Fibroblast of mammary gland (primary cell): ENCODE measurements around the gene GNLY.

Experiments used
- DNase-seq: peaks from one replicate; pipeline ENCODE4 v3.0.0-alpha.2; 2010; ENCODE audit warnings: low read depth
- H3K4me3 ChIP-seq: 2 replicates; pipeline ENCODE4 v1.5.1; 2011; ENCODE audit warnings: low read depth, mild to moderate bottlenecking, low read length, moderate library complexity; ENCODE audit not compliant: control insufficient read depth
- TF ChIP-seq, protein P1 (sequence below): conservative IDR thresholded peaks from 2 replicates; pipeline ENCODE4 v1.5.1; 2011; ENCODE audit warnings: low read depth, low read length, inconsistent platforms; ENCODE audit not compliant: control insufficient read depth, insufficient read depth

GNLY gene

DNA sequence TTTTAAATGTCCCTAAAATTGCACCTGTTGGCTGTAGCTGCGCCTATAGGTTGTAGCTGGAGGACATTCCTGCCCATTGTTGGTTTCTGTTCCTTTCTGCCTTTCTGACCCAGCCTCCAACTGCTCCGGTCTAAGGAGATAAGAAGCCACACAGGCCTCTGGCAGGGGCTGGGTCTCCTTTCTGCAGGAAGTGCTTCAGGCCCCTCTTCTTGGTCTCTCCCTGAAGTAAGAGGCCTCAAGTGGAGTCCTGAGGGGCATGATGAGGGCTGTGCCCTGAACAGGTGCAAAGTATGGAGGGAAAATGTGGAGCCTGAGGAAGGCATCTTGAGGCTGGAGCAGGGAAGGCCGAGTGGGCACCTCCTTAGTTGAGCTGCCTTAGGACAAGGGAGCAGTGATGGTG, 15.8 kb upstream of the GNLY start:
- no peak overlapping the region for H3K4me3 ChIP-seq
- TF ChIP-seq, protein P1, sequence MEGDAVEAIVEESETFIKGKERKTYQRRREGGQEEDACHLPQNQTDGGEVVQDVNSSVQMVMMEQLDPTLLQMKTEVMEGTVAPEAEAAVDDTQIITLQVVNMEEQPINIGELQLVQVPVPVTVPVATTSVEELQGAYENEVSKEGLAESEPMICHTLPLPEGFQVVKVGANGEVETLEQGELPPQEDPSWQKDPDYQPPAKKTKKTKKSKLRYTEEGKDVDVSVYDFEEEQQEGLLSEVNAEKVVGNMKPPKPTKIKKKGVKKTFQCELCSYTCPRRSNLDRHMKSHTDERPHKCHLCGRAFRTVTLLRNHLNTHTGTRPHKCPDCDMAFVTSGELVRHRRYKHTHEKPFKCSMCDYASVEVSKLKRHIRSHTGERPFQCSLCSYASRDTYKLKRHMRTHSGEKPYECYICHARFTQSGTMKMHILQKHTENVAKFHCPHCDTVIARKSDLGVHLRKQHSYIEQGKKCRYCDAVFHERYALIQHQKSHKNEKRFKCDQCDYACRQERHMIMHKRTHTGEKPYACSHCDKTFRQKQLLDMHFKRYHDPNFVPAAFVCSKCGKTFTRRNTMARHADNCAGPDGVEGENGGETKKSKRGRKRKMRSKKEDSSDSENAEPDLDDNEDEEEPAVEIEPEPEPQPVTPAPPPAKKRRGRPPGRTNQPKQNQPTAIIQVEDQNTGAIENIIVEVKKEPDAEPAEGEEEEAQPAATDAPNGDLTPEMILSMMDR: no peak
- DNase-seq: no peak

DNA sequence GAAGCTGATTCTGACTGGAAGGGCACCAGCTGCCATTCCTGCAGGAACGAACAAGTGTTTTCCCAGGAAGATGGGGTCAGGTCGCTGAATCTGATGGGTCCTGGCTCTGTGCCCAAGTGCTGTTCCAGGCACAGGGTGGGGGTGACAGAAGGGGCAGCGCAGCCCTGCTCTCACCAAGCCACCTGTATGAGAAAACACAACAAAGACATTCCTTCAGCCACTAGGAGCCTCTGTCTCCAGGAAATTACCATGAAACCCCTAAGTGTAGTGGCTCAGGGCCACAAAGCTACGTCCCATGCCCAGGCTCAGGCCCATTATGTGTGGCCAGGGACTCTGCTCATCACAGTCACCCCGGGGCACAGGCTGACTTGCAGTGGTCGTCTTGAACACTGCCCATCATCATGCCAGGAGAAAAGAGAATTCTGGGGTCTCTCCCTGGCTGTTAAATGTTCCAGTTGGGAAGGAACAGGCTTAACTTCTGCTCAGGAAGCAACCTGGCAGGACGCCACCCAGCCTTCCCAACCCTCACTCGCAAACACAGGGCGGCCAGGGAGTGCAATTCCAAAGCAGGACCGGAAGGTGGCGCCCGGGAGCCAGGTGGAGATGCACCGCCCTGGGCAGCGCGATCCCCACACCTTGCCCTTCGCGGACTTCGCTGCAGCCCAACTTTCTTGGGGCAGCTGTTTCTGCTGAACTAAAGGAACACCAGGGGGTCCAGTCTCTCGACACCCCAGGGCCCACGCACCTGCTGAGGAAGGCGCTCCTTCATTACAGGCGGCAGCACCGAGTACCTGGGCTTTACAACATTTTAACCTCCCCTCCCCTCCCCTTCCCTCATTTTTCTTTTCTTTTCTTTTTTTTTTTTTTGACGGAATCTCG, 15.1 kb upstream of the GNLY start:
- TF ChIP-seq, protein P1: peak; percentile 91
- no peak overlapping the region for H3K4me3 ChIP-seq
- DNase-seq: peak; percentile 77

DNA sequence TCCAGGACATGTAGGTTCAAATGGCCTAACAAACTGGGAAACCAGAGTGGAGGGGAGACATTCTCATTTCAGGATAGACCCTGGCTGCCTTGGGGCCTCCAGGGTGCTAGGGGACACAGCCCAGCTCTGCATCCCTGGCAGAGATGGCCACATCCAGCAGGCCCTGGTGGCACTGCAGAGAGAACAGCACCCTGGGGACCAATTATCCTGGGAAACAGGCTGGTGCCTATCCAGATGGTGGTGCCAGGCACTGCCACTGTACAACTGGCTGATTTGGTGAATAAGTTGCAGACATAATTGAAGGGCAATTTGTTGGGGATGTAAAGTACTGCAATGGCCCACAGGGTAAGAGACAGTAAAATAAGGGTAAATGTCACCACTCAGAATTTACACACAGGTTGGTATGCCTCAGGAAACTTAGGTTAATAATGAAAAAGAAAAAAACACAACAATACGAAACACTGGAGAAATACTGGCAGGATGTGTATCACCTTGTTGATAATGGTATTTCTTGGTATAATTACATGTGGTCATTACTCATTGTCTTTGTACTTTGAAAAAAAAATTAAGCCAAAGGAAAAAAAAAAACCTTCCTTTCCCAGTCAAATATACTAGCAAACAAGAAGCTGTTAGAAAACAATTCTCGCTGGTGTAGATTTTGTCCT, 13.3 kb upstream of the GNLY start:
- DNase-seq: peak; percentile 24
- H3K4me3 ChIP-seq: no peak overlapping the region
- TF ChIP-seq, protein P1: no peak

DNA sequence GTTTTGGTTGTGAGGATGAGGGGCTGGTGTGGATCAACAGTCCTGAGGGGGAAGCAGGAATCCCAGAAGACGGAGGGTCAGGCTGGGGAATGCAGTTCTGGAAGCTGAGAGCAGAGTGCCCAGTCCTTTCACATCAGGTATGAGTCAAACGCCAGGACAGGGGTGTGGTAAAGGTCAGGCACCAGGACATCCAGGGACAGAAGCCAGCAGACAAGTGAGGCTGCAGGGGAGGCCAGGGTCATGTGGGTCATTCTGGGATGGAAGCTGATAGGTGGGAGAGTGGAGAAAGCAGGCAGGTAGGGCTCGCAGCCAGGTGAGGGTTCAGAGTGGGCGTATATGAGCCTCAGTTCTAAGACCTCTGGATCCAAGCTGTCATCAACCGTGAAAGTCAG, 12.8 kb upstream of the GNLY start:
- TF ChIP-seq, protein P1: no peak
- no peak overlapping the region for H3K4me3 ChIP-seq
- DNase-seq: peak; percentile 40

DNA sequence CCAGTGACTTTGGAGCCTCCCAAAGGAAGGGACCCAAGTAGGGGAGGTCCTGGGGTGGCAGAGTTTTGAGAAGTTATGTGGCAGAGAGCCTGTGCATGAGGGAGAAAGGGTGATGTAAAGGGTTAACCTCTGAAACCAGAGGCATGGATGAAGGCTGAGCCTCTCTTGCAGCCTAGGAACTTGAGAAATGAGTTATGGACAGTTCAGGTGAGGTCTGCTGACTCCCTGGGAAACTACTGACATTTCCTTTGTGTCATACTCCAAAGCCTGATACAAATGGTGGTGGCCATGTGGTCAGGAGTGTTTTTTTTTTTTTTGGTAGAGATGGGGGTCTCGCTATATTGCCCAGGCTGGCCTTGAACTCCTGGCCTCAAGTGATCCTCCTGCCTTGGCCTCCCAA, 12.4 kb upstream of the GNLY start:
- no peak overlapping the region for H3K4me3 ChIP-seq
- TF ChIP-seq, protein P1: no peak
- no peak for DNase-seq

DNA sequence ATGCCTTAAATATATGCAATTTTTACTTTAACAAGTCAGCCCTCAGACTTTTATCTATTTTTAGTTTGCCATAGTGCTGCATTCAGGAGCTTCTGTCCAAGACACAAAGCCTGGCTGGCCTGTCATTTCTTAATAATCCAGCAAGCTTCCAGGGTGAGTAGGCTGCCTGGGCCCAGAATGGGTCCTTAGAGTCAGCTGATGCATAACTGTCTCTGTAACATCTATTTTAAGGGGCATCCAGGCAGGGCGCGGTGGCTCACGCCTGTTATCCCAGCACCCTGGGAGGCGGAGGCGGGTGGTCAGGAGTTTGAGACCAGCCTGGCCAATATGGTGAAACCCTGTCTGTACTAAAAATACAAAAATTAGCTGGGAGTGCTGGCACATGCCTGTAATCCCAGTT, 11.8 kb upstream of the GNLY start:
- TF ChIP-seq, protein P1: no peak
- H3K4me3 ChIP-seq: no peak overlapping the region
- no peak for DNase-seq
